GM21737 (cell line): Measurements from ENCODE around the gene YWHAE.
"Not testable (repeated sequence)": the region's sequence is repeated elsewhere in the genome, so short reads cannot be mapped to it uniquely, and the experiment has no call there.

Experiments used
- ATAC-seq: cut with Tn5 transposase; IDR thresholded peaks from one replicate; pipeline ENCODE4 v1.9.1; 2021; ENCODE audit warnings: mild to moderate bottlenecking, moderate library complexity; ENCODE audit not compliant: unreplicated experiment

YWHAE gene

GRCh38 chr17:1399679-1400512 lies at the start of gene YWHAE:
YWHAE (minus strand) TSS chr17:1400222; CDS start chr17:1400110, 112 bp downstream.
- ATAC-seq = peak; percentile 95

- no peak for ATAC-seq
Measured at GRCh38 chr17:1449412-1449967, 49.5 kb upstream of the YWHAE start.

- ATAC-seq = no peak
Measured at GRCh38 chr17:1447052-1447451, 47.0 kb upstream of the YWHAE start.

GRCh38 chr17:1446201-1446600 lies 46.2 kb upstream of the YWHAE start:
- no peak for ATAC-seq

GRCh38 chr17:1445695-1446094 lies 45.7 kb upstream of the YWHAE start:
- ATAC-seq = not testable (repeated sequence)

GRCh38 chr17:1442721-1443120 lies 42.7 kb upstream of the YWHAE start:
- ATAC-seq = not testable (repeated sequence)

GRCh38 chr17:1442187-1442586 lies 42.2 kb upstream of the YWHAE start:
- no peak for ATAC-seq

- ATAC-seq = no peak
Measured at GRCh38 chr17:1440921-1441320, 40.9 kb upstream of the YWHAE start.

- ATAC-seq = no peak
Measured at GRCh38 chr17:1438593-1439083, 38.6 kb upstream of the YWHAE start.

- no peak for ATAC-seq
Measured at GRCh38 chr17:1435326-1435725, 35.3 kb upstream of the YWHAE start.

GRCh38 chr17:1434150-1434549 lies 34.1 kb upstream of the YWHAE start:
- no peak for ATAC-seq

- no peak for ATAC-seq
Measured at GRCh38 chr17:1431631-1432104, 31.6 kb upstream of the YWHAE start.

GRCh38 chr17:1423456-1424135 lies 23.6 kb upstream of the YWHAE start:
- ATAC-seq = no peak

GRCh38 chr17:1422885-1423284 lies 22.9 kb upstream of the YWHAE start:
- ATAC-seq = no peak

GRCh38 chr17:1421470-1421869 lies 21.4 kb upstream of the YWHAE start:
- ATAC-seq = no peak

GRCh38 chr17:1420981-1421380 lies 21.0 kb upstream of the YWHAE start:
- no peak for ATAC-seq

- no peak for ATAC-seq
Measured at GRCh38 chr17:1420163-1420562, 20.1 kb upstream of the YWHAE start.

- ATAC-seq = not testable (repeated sequence)
Measured at GRCh38 chr17:1418476-1418875, 18.5 kb upstream of the YWHAE start.

GRCh38 chr17:1416414-1416813 lies 16.4 kb upstream of the YWHAE start:
- ATAC-seq = no peak

- ATAC-seq = no peak
Measured at GRCh38 chr17:1414634-1415033, 14.6 kb upstream of the YWHAE start.

GRCh38 chr17:1414001-1414574 lies 14.1 kb upstream of the YWHAE start:
- no peak for ATAC-seq
